H1 (cell line): ENCODE measurements around the gene ZNF512B. TPM values are rescaled to one million over a fixed set of nuclear protein-coding genes. Genes with fewer than 3 reads are reported as not detected.

ENCODE experiments used
- CTCF ChIA-PET: fragments of 300-600 bp; sonication (Branson Sonifier 250); formaldehyde crosslinking; loops from one replicate; lab custom pipeline; 2021; ENCODE audit not compliant: partially characterized antibody; lab: Charles Lee
- POLR2A ChIA-PET: fragments of 300-600 bp; sonication (Branson Sonifier 250); formaldehyde crosslinking; loops from one replicate; lab custom pipeline; 2021; ENCODE audit warnings: inconsistent platforms; ENCODE audit not compliant: partially characterized antibody; lab: Charles Lee
- DNase-seq, 2 experiments: peaks; one replicate each; pipeline versions ENCODE4 v3.0.0 to v3.0.0-alpha.2; 2010 to 2022; ENCODE audit warnings: low spot score in 2 of 2, low read depth in 1 of 2, mixed read lengths in 1 of 2
- FAIRE-seq: peaks from 2 replicates; lab custom pipeline; 2011; peaks lifted over from hg19 to GRCh38; lab: Jason Lieb, UNC
- H2AFZ ChIP-seq: 2 replicates; pipeline ENCODE4 v1.8.1; 2012; ENCODE audit warnings: low read length, inconsistent platforms
- H2AK5ac ChIP-seq: 2 replicates; pipeline ENCODE4 v1.6.1; 2013; ENCODE audit warnings: low read depth, low read length
- H2BK120ac ChIP-seq: replicated peaks from 2 replicates; pipeline ENCODE3; 2013; ENCODE audit warnings: low read depth, low read length, inconsistent platforms
- H2BK12ac ChIP-seq: 2 replicates; pipeline ENCODE4 v1.6.1; 2013; ENCODE audit warnings: low read depth, low read length
- H2BK15ac ChIP-seq: 2 replicates; pipeline ENCODE4 v1.6.1; 2013; ENCODE audit warnings: low read length
- H2BK20ac ChIP-seq: 2 replicates; pipeline ENCODE4 v1.6.1; 2013; ENCODE audit warnings: low read length
- H2BK5ac ChIP-seq: 2 replicates; pipeline ENCODE4 v1.6.1; 2013; ENCODE audit warnings: low read depth, low read length
- H3K14ac ChIP-seq: 2 replicates; pipeline ENCODE4 v1.6.1; 2013; ENCODE audit warnings: inconsistent platforms; ENCODE audit not compliant: insufficient read length
- H3K18ac ChIP-seq: 2 replicates; pipeline ENCODE4 v1.6.1; 2013; ENCODE audit warnings: low read length; ENCODE audit errors: extremely low read depth
- H3K23ac ChIP-seq: 2 replicates; pipeline ENCODE4 v1.6.1; 2013; ENCODE audit warnings: inconsistent platforms; ENCODE audit not compliant: insufficient read length
- H3K23me2 ChIP-seq: 2 replicates; pipeline ENCODE4 v1.6.1; 2013; ENCODE audit warnings: low read depth, low read length
- H3K27ac ChIP-seq: 2 replicates; pipeline ENCODE4 v1.6.1; 2011; ENCODE audit warnings: low read depth, low read length, inconsistent platforms
- H3K27me3 ChIP-seq, 4 experiments: replicated peaks in 1 of 4; 1 replicate in 1 of 4; 2 replicates in 3 of 4; pipeline versions ENCODE4 v1.6.1 to v1.8.1; 2011 to 2013; ENCODE audit warnings: low read length in 3 of 4, mild to moderate bottlenecking in 3 of 4, inconsistent platforms in 2 of 4, mixed read lengths in 2 of 4, moderate library complexity in 1 of 4; ENCODE audit not compliant: control insufficient read depth in 3 of 4, insufficient read depth in 3 of 4; ENCODE audit errors: extremely low read depth in 1 of 4
- H3K36me3 ChIP-seq, 4 experiments: 2 replicates each; pipeline versions ENCODE4 v1.6.1 to v1.8.1; 2011 to 2013; ENCODE audit warnings: mild to moderate bottlenecking in 4 of 4, low read length in 3 of 4, moderate library complexity in 2 of 4, control low read depth in 1 of 4, inconsistent platforms in 1 of 4; ENCODE audit not compliant: insufficient read depth in 4 of 4, control insufficient read depth in 2 of 4
- H3K4ac ChIP-seq: replicated peaks from 2 replicates; pipeline ENCODE3; 2013; ENCODE audit warnings: low read length, low read depth, mixed read lengths, inconsistent platforms; ENCODE audit not compliant: insufficient read length
- H3K4me1 ChIP-seq, 4 experiments: replicated peaks in 1 of 4; 1 replicate in 1 of 4; 2 replicates in 3 of 4; pipeline versions ENCODE4 v1.6.1 to v1.8.1; 2011 to 2013; ENCODE audit warnings: low read length in 3 of 4, inconsistent platforms in 2 of 4, mixed read lengths in 1 of 4; ENCODE audit not compliant: insufficient read depth in 4 of 4, control insufficient read depth in 3 of 4
- H3K4me2 ChIP-seq, 2 experiments: 2 replicates each; pipeline versions ENCODE4 v1.6.1 to v1.8.1; 2011 to 2013; ENCODE audit warnings: low read depth in 2 of 2, low read length in 2 of 2, control low read depth in 1 of 2, inconsistent platforms in 1 of 2, mild to moderate bottlenecking in 1 of 2; ENCODE audit not compliant: insufficient read depth in 1 of 2
- H3K4me3 ChIP-seq, 4 experiments: fragments of 200-600, 300-600 bp in 1 of 4; sonication (generic), shearing (Covaris generic), sonication (Bioruptor Twin) in 1 of 4; 2 replicates each; pipeline versions ENCODE4 v1.5.1 to v1.8.1; 2011 to 2016; ENCODE audit warnings: low read length in 4 of 4, low read depth in 3 of 4, control low read depth in 2 of 4, inconsistent platforms in 2 of 4, mild to moderate bottlenecking in 2 of 4, mixed read lengths in 1 of 4, moderate library complexity in 1 of 4; ENCODE audit not compliant: insufficient read depth in 2 of 4; ENCODE audit errors: extremely low read depth in 1 of 4
- H3K56ac ChIP-seq: replicated peaks from 2 replicates; pipeline ENCODE3; 2013; ENCODE audit warnings: low read depth, mild to moderate bottlenecking, mixed read lengths, low read length, inconsistent platforms; ENCODE audit not compliant: insufficient read length
- H3K79me1 ChIP-seq: 2 replicates; pipeline ENCODE4 v1.6.1; 2013; ENCODE audit warnings: low read depth, low read length, control low read depth
- H3K79me2 ChIP-seq, 2 experiments: 2 replicates each; pipeline versions ENCODE4 v1.6.1 to v1.8.1; 2012 to 2013; ENCODE audit warnings: low read length in 2 of 2, mild to moderate bottlenecking in 2 of 2, inconsistent platforms in 1 of 2; ENCODE audit not compliant: insufficient read depth in 2 of 2, control insufficient read depth in 1 of 2
- H3K9ac ChIP-seq, 4 experiments: replicated peaks in 1 of 4; 1 replicate in 1 of 4; 2 replicates in 3 of 4; pipeline versions ENCODE4 v1.6.1 to v1.8.1; 2011 to 2013; ENCODE audit warnings: low read depth in 3 of 4, low read length in 3 of 4, control low read depth in 2 of 4, mild to moderate bottlenecking in 2 of 4, moderate library complexity in 2 of 4, inconsistent platforms in 1 of 4; ENCODE audit errors: extremely low read depth in 1 of 4
- H3K9me3 ChIP-seq, 2 experiments: 2 replicates each; pipeline versions ENCODE4 v1.6.1 to v1.8.1; 2012 to 2013; ENCODE audit warnings: mild to moderate bottlenecking in 2 of 2, moderate library complexity in 2 of 2, control low read depth in 1 of 2, inconsistent platforms in 1 of 2, low read depth in 1 of 2, low read length in 1 of 2, mixed read lengths in 1 of 2; ENCODE audit not compliant: insufficient read depth in 2 of 2
- H4K20me1 ChIP-seq, 2 experiments: replicated peaks in 1 of 2; 2 replicates each; pipeline versions ENCODE3 to v1.8.1; 2011 to 2013; ENCODE audit warnings: inconsistent platforms in 2 of 2, low read length in 2 of 2, mild to moderate bottlenecking in 1 of 2; ENCODE audit not compliant: insufficient read depth in 2 of 2, control insufficient read depth in 1 of 2
- H4K5ac ChIP-seq: 2 replicates; pipeline ENCODE4 v1.6.1; 2013; ENCODE audit warnings: low read length, low read depth, mixed read lengths, inconsistent platforms; ENCODE audit not compliant: insufficient read length
- H4K8ac ChIP-seq: 2 replicates; pipeline ENCODE4 v1.8.0; 2013; ENCODE audit warnings: mild to moderate bottlenecking, moderate library complexity, low read length, inconsistent platforms; ENCODE audit not compliant: insufficient read depth; ENCODE audit errors: extremely low read depth
- H4K91ac ChIP-seq: replicated peaks from 2 replicates; pipeline ENCODE3; 2013; ENCODE audit warnings: low read length, mixed read lengths, inconsistent platforms; ENCODE audit not compliant: insufficient read length
- FOSL1 ChIP-seq: IDR thresholded peaks from 2 replicates; pipeline ENCODE4 v1.6.1; 2011; ENCODE audit warnings: mild to moderate bottlenecking, low read depth, low read length, moderate library complexity; ENCODE audit not compliant: insufficient read depth
- SP1 ChIP-seq: IDR thresholded peaks from 2 replicates; pipeline ENCODE4 v1.6.1; 2011; ENCODE audit warnings: low read depth, low read length
- TEAD4 ChIP-seq: IDR thresholded peaks from 2 replicates; pipeline ENCODE4 v1.6.1; 2012; ENCODE audit warnings: low read depth, low read length, inconsistent platforms, mixed read lengths
- WGBS, 2 experiments: shearing (Covaris generic) in 1 of 2; methylation state at CpG; one replicate each; pipeline versions ENCODE4 v1.1.6 to v1.1.7; 2013 to 2015; ENCODE audit warnings: low lambda C conversion rate in 2 of 2, mixed read lengths in 2 of 2, inconsistent platforms in 1 of 2, low coverage in 1 of 2, missing lambda C conversion rate in 1 of 2; ENCODE audit not compliant: insufficient replicate concordance in 2 of 2, insufficient coverage in 1 of 2, insufficient read length in 1 of 2; ENCODE audit errors: extremely low coverage in 1 of 2, missing lambda C conversion rate in 1 of 2; 5-methylcytosine and 5-hydroxymethylcytosine counted together
- polyA plus RNA-seq, 7 experiments: library from polyadenylated mRNA; depleted of rRNA in 3 of 7; stranded (reverse) in 5 of 7; unstranded in 2 of 7; fragments of >200 nt in 5 of 7; fragments of 200-250 nt in 2 of 7; gene quantifications; 1 replicate in 5 of 7; 2 replicates in 1 of 7; 4 replicates in 1 of 7; pipeline versions ENCODE4 v1.2.1 to v1.2.3, GENCODE V29; 2011 to 2013; ENCODE audit warnings: missing spikeins in 2 of 7, mixed read lengths in 2 of 7
- total RNA-seq: library from RNA; stranded (reverse); fragmentation: NEBNext Ultra II Directional; extraction: Animal tissue kit (Norgen Biotek cat#: 25700); gene quantifications from 2 replicates; pipeline ENCODE4 v1.2.1, GENCODE V29; 2021

ZNF512B gene
- total and polyA plus RNA-seq, 2 of the 8 experiments (the other 6 are each of a cell fraction or from before 2014, with no cell fraction given): 7.3 to 26.6 TPM

DNA sequence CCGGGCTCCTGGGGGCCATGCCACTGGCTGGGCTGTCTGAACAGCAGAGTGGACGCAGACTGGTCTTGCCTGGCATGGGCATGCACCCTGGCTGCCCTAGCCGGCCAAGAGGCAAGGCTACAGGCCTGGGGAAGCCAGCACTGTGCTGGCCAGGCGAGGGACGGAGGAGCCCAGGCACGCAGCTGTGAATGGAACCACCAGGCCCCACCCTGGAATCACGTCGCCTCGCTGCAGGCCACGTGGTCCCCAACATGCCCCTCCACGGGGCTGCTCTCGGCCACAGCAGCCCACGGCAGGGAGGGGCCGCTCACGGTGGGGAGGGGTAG lies 17.6 kb downstream of the ZNF512B start:
- no peak overlapping the region for H4K91ac ChIP-seq
- no peak overlapping the region for H3K18ac ChIP-seq
- no peaks in the 10 kb centered on the region for H3K27me3 ChIP-seq
- no peak overlapping the region for H2AK5ac ChIP-seq
- no peak overlapping the region for H3K27ac ChIP-seq
- H2BK120ac ChIP-seq: no peak overlapping the region
- H3K4me2 ChIP-seq: no peak overlapping the region
- DNase-seq: no peak
- no peak overlapping the region for H2BK20ac ChIP-seq
- peaks cover 0 to 2% (median 0%) of the 10 kb centered on the region in 4 experiments; a peak in 1 of 8 replicates for H3K36me3 ChIP-seq
- H3K4me1 ChIP-seq: peaks cover 0 to 17% (median 15%) of the 10 kb centered on the region in 4 experiments; a peak in 6 of 7 replicates
- H2BK5ac ChIP-seq: no peak overlapping the region
- H3K79me2 ChIP-seq: peaks cover 17 to 77% of the 10 kb centered on the region in 2 experiments; a peak in 3 of 4 replicates
- peaks cover 37% of the 10 kb centered on the region for H3K79me1 ChIP-seq
- H4K8ac ChIP-seq: peak overlapping the region; percentile 12; the same call in 1 of the 2 replicates
- no peak overlapping the region for H2BK12ac ChIP-seq
- H2AFZ ChIP-seq: no peak overlapping the region
- 94% methylated on average over 15 of the region's 15 CpGs; no CpG with 5 or more reads in 1 of the 2 experiments for WGBS, 2 experiments
- TF ChIP-seq FOSL1 (no peak), SP1 (no peak), TEAD4 (no peak)
- TF ChIP-seq, all 59 proteins: peak for 0
- H3K9ac ChIP-seq: no peak overlapping the region
- H3K14ac ChIP-seq: no peak overlapping the region
- no peaks in the 10 kb centered on the region for H3K9me3 ChIP-seq
- H3K23ac ChIP-seq: no peak overlapping the region
- H3K4ac ChIP-seq: no peak overlapping the region
- no peak overlapping the region for H4K5ac ChIP-seq
- POLR2A ChIA-PET: interaction anchor here (1.4 to 2.9 kb wide), 3 partner anchors 10 to 15 kb away, joined by 3 to 15 read pairs (median 9); no protein-coding TSS in a partner anchor
- H3K23me2 ChIP-seq: peaks cover 8% of the 10 kb centered on the region; the same call in 1 of the 2 replicates
- H4K20me1 ChIP-seq: peaks cover 35 to 47% of the 10 kb centered on the region in 2 experiments
- H3K4me3 ChIP-seq: no peak overlapping the region
- H2BK15ac ChIP-seq: no peak overlapping the region
- no peak for FAIRE-seq
- H3K56ac ChIP-seq: no peak overlapping the region
- CTCF ChIA-PET: interaction anchor here (0.6 to 2.6 kb wide), 11 partner anchors 9 to 237 kb away, joined by 3 to 13 read pairs (median 4); partner anchors contain the start of gene PRPF6
